GM19467 (cell line): ENCODE results near the gene RPS2.

Experiments used
- ATAC-seq: cut with Tn5 transposase; IDR thresholded peaks from one replicate; pipeline ENCODE4 v1.9.1; 2021; ENCODE audit warnings: mild to moderate bottlenecking, moderate library complexity; ENCODE audit not compliant: unreplicated experiment

RPS2 gene

GRCh38 chr16:1982991-1983543 lies 18.4 kb upstream of the RPS2 start:
- no peak for ATAC-seq

- ATAC-seq: no peak
These were observed 17.4 kb upstream of the RPS2 start for GRCh38 chr16:1982013-1982433.

DNA sequence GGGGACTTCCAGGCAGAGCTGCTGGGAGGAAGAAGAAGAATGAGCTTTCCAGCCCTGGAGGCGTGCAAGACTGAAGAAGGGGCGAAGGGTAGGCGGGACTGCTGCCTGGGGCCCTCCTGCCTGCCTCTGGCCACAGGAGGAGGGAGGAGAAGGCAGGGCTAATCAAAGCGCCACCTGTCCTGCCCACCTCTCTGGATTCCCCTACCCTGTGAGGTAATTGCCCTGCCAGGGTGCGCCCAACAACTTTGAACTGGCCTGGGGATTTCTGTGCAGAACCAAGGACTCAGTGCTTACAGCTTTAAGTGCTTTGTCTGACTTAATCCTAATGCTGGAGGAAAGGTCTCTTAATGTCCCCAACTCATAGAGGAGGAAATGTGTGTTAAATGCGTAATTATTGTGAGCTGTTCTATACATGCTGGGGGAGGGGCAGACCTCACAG lies 16.8 kb upstream of the RPS2 start, which contains the start of gene NOXO1:
Gene NOXO1, minus strand, starts transcription at position 72 of the 439 bp plus-strand sequence. CDS start 290 bp downstream, outside the sequence.
- ATAC-seq: no peak

GRCh38 chr16:1980770-1981087 lies 16.1 kb upstream of the RPS2 start:
- no peak for ATAC-seq

GRCh38 chr16:1980030-1980769 lies 15.6 kb upstream of the RPS2 start:
- ATAC-seq: no peak

- ATAC-seq: no peak
These were observed 14.8 kb upstream of the RPS2 start for GRCh38 chr16:1979271-1980029.

- ATAC-seq: no peak
These were observed 14.0 kb upstream of the RPS2 start for GRCh38 chr16:1978476-1979120.

DNA sequence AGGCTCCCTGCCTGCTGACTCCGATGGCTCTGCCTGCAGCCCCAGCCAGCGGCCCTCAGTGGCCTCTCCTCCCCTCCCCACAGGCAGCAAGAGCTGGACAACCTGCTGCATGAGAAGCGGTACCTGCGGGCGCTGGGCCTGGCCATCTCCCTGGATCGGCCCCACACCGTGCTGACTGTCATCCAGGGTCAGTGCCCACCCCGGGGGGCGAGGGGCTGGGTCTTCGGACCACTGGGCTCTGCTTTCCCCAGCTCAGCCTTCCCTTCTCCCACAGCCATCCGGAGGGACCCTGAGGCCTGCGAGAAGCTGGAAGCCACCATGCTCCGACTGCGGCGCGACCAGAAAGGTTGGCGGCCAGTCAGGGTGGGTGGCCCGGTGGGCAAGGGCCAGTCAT lies 13.2 kb upstream of the RPS2 start:
- no peak for ATAC-seq

- ATAC-seq: no peak
These were observed 12.6 kb upstream of the RPS2 start for GRCh38 chr16:1976951-1977874.

GRCh38 chr16:1976216-1976520 lies 11.5 kb upstream of the RPS2 start:
- no peak for ATAC-seq

GRCh38 chr16:1975432-1976215 lies 11.0 kb upstream of the RPS2 start:
- no peak for ATAC-seq

DNA sequence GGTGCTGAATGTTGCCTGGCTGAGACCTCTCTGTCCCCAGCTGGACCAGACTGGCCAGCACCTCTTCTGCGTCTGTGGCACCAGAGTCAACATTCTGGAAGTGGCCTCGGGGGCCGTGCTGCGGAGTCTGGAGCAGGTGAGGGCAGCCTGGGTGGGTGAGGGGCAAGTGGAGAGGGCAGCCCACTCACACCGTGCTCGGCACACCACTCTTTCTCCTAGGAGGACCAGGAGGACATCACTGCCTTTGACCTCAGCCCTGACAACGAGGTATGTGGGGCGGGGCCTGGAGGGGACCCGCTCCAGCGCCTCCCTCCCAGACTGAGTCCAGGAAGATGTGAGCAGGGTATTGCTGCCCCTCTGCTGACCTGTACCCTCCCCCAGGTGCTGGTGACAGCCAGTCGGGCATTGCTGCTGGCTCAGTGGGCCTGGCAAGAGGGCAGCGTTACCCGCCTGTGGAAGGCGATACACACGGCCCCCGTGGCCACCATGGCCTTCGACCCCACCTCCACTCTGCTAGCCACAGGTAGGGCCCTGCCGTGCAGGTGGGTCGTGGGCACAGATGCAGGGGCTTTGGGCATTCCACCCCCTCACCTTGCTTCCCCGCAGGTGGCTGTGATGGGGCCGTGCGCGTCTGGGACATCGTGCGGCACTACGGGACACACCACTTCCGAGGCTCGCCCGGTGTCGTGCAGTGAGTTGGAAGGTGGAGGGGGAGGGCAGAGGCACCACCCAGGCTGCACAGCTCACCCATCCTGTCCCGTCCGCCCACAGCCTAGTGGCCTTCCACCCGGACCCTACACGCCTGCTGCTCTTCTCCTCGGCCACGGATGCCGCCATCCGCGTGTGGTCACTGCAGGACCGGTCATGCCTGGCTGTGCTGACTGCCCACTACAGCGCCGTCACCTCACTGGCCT lies 9.8 kb upstream of the RPS2 start:
- ATAC-seq: no peak

GRCh38 chr16:1973461-1974156 lies 9.0 kb upstream of the RPS2 start:
- ATAC-seq: no peak

GRCh38 chr16:1972490-1972877 lies 7.9 kb upstream of the RPS2 start:
- no peak for ATAC-seq

- ATAC-seq: peak; percentile 70
These were observed 7.3 kb upstream of the RPS2 start, which contains the start of gene TBL3 for GRCh38 chr16:1971796-1972489. Gene TBL3 (plus strand): TSS chr16:1972053. CDS start chr16:1972165, 112 bp downstream.

DNA sequence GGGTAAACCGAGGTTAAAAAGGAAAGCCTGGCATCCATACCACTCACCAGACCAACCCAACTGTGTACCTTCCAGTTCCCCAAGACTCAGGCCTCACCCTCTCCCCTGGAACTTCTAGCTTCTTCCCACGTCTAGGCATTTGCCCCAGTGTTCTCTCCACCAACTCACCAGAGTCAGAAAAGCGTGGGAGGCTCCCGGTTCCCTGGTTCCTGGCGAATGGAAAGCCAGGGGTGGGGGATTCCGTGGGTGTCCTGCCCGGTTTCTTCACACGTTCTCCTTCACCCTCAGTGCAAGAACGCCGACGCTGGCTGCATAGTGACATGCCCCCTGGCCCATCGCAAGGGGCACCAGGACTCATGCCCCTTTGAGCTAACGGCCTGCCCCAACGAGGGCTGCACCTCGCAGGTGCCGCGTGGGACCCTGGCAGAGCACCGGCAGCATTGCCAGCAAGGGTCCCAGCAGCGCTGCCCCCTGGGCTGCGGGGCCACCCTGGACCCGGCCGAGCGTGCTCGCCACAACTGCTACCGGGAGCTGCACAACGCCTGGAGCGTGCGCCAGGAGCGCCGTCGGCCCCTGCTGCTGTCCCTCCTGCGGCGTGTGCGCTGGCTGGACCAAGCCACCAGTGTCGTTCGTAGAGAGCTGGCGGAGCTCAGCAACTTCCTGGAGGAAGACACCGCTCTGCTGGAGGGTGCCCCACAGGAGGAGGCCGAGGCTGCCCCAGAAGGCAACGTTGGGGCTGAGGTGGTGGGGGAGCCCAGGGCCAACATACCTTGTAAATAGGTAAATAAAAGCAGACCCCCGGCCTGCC lies 3.7 kb upstream of the RPS2 start:
- ATAC-seq: no peak

- no peak for ATAC-seq
These were observed 1.8 kb upstream of the RPS2 start, which contains the start of gene RNF151 for GRCh38 chr16:1966460-1966859. Gene RNF151 (plus strand): TSS chr16:1966856. CDS start chr16:1966882, 26 bp downstream.
